ENCODE results near the gene DVL3.

DVL3 gene

GRCh38 chr3:184211718-184212117, 56.5 kb downstream of the DVL3 start:
- no peak for DNase-seq

GRCh38 chr3:184218814-184219213, 63.6 kb downstream of the DVL3 start:
- DNase-seq, result no peak

- DNase-seq, result no peak
Measured at GRCh38 chr3:184222521-184222920, 67.3 kb downstream of the DVL3 start.
